LoVo (cell line): ENCODE data around the gene LSP1.

Source experiments
- DNase-seq: peaks from one replicate; pipeline ENCODE4 v3.0.0-alpha.2; 2016; ENCODE audit warnings: low spot score

LSP1 gene

GRCh38 chr11:1848640-1849430 lies 4.0 kb upstream of the LSP1 start:
- no peak for DNase-seq

GRCh38 chr11:1851468-1852180 lies 1.3 kb upstream of the LSP1 start:
- no peak for DNase-seq

- no peak for DNase-seq
Observed at GRCh38 chr11:1852271-1852876, 510 bp upstream of the LSP1 start.

GRCh38 chr11:1853376-1854131 lies 670 bp downstream of the LSP1 start:
- no peak for DNase-seq

- no peak for DNase-seq
Observed at GRCh38 chr11:1854132-1854948, 1.5 kb downstream of the LSP1 start.

GRCh38 chr11:1854949-1855885 lies 2.3 kb downstream of the LSP1 start:
- no peak for DNase-seq

GRCh38 chr11:1855886-1856265 lies 3.0 kb downstream of the LSP1 start:
- no peak for DNase-seq

- no peak for DNase-seq
Observed at GRCh38 chr11:1856306-1857005, 3.6 kb downstream of the LSP1 start.

- DNase-seq, result no peak
Observed at GRCh38 chr11:1857064-1857463, 4.2 kb downstream of the LSP1 start.

GRCh38 chr11:1858154-1858553 lies 5.3 kb downstream of the LSP1 start:
- no peak for DNase-seq

GRCh38 chr11:1858576-1858975 lies 5.7 kb downstream of the LSP1 start:
- no peak for DNase-seq

GRCh38 chr11:1859004-1859403 lies 6.1 kb downstream of the LSP1 start:
- DNase-seq, result no peak

- DNase-seq, result no peak
Observed at GRCh38 chr11:1860108-1860507, 7.2 kb downstream of the LSP1 start.

- no peak for DNase-seq
Observed at GRCh38 chr11:1861435-1862411, 8.8 kb downstream of the LSP1 start.

GRCh38 chr11:1862588-1863351 lies 9.9 kb downstream of the LSP1 start:
- DNase-seq, result no peak

GRCh38 chr11:1863352-1864216 lies 10.7 kb downstream of the LSP1 start:
- no peak for DNase-seq

GRCh38 chr11:1864231-1864630 lies 11.3 kb downstream of the LSP1 start:
- no peak for DNase-seq
